SKM-1 treated with dmso at 0.1 percent for 144 hours (cell line): ENCODE measurements around the gene PSMC3.

Source experiments
- DNase-seq: peaks from one replicate; lab custom pipeline; 2025; ENCODE audit not compliant: unreplicated experiment; lab: John Stamatoyannopoulos, UW

PSMC3 gene

DNA sequence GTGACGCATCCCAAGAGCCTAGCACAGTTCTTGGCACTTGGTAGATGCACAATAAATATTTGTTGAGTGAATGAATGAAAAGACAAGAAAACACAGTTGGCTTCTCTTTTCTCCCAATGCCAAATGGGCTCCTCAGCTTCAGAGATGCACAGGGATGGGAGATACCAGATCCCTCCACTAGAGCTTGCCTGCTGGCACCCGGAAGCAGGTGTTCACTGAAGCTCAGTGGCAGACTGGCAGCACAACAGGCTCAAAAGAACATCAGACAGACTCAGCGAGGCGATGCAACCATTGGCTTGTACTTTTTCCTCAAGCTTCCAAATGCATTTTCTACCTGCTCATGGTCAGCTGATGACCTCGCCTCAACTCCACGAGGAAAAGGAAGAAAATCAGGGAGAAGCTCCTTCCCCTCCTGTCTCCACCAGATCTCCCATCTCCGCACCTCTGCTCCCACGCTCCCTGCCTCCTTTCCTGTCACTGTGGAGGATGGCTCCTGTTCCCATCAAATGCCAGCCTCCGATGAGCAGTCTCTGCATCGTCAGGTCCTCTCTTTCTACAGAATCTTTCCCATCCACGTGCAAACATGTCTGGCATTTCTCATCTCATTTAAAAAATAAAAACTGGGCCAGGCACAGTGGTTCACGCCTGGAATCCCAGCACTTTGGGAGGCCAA lies 16.9 kb upstream of the PSMC3 start:
- no peak for DNase-seq

DNA sequence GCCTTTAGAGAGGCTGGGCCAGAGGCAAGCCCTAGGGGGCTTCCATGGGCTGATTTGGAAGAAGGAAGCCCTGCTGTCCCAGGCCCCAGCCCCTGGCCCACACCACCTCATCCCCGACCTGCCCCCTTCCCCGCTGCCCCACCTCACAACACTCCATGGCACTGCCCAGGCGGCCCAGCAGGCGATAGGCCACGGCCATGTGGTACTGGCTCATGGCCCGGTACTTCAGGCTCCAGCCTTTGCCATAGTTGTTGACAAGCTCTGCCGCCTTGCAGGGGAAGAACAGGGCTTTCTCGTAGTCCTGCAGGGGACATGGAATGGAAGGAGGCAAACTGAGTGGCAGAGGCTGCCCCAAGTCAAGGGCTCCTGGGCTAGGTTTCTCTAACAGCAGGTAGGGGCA lies 16.3 kb upstream of the PSMC3 start:
- no peak for DNase-seq

DNA sequence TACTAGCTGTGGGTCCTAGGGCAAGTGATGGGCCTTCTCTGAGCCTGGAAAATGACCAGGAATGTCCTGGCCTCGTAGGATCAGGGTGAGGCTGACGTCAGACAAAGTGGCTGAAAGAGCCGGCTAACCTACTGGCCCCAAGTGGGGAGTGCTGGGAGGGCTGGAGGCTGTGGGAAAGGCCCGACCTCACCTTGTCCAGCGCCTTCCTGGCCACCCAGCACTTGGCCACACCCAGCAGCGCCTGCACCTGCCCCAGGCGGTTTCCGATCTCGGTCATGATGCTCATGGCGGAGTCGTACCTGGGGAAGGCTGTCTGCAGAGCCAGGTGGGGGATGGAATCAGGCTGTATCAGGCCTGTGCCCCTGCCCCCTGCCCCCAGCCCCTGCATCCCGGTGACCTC lies 15.2 kb upstream of the PSMC3 start:
- DNase-seq, result no peak

DNA sequence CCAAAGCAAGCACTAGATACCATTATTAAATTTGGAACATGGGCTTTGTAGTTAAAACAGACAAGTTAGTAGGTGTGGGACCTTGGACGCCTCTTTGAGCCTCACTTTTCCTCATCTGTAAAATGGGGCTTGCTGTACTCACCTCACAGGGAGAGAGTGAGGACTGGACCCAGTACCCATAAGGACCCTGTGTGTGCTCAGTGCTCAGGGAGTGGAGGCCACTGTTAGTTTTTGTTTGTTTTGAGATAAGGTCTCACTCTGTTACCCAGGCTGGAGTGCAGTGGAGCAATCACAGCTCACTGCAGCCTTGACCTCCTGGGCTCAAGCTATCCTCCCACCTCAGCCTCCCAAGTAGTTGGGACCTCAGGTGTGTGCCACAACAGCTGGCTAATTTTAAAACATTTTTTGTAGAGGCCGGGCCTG lies 13.8 kb upstream of the PSMC3 start:
- no peak for DNase-seq

DNA sequence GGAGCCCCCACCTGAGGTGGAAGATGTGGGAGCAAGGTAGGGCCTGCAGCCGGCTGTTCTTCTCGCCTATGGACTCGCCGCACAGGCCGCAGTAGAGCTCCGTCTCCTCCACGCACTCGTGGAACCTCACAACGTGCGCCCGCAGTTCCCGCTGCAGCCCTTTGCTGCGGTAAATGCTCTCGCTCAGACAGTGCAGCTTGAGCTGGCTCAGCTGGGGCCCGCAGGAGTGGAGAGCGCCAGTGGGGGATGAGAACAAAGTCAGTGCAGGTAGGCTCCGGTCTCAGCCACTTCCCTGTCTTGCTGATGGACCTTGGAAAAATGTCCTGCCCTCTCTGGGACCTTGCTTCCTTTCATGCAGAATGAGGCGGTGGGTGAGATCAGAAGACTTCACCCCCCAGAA lies 12.5 kb upstream of the PSMC3 start:
- DNase-seq, result no peak

DNA sequence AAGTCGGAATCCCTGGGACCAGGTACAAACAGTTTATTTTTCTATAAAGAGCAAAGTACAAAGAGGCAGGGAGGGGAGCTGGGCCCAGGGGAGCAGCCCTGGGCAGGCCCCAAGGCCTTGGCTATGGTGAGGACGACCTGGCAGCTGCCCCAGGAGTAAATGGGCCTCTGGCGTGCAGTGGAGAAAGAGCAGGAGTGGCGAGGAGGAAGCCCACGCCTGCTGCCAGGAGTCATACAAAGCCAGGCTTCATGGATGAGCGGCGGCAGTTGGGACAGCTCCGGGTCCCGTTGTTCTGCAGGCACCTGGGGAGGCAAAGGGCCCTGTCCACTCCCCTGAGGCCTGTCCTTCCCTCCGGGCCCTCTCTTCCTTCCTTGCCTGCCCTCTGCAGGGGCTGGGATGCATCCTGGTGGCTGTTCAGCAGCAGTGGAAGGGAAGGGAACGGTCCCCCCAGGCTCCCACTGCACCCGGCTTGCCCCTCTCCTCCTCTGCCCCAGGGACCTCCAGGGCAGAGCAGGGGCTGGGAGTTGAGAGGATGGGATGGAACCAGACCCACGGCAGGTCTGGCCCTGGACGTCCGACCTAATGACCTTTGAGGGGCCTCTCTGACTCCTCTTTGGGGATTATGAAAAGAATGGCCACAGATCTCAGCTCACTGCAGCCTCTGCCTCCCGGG lies 11.6 kb upstream of the PSMC3 start:
- no peak for DNase-seq

DNA sequence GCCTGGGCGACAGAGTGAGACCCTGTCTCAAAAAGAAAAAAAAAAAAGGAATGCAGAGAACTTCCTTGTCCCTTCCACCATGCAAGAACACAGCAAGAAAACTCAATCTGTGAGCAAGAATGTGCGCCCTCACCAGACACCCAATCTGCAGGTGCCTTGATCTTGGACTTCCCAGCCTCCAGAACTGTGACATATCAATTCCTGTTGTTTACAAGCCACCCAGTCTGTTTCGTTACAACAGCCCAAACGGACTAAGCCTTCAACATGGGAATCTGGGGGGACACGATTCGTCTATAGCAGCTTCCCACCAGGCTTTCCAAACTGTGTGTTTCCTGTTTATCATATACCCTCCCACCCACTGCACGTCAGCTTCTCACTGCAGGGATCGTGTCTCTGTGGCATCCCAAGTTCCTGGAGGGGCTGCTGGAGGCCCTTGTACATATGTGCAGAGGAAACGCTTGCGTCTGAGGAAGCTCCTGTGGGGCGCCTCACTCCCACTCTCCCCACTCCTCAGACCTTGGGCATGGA lies 11.0 kb upstream of the PSMC3 start:
- DNase-seq, result no peak

DNA sequence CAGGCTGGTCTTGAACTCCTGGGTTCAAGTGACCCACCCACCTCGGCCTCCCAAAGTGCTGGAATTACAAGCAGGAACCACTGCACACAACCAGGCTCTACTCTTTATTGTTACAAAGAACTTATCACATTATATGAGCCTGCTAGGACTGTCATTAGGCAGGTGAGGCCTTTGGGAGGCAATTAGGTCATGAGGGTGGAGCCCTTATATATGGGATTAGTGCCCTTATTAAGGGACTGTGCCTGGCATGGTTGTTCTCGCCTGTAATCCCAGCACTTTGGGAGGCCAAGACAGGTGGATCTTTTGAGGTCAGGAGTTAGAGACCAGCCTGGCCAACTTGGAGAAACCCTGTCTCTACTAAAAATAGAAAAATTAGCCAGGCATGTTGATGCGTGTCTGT lies 10.5 kb upstream of the PSMC3 start:
- DNase-seq, result no peak

DNA sequence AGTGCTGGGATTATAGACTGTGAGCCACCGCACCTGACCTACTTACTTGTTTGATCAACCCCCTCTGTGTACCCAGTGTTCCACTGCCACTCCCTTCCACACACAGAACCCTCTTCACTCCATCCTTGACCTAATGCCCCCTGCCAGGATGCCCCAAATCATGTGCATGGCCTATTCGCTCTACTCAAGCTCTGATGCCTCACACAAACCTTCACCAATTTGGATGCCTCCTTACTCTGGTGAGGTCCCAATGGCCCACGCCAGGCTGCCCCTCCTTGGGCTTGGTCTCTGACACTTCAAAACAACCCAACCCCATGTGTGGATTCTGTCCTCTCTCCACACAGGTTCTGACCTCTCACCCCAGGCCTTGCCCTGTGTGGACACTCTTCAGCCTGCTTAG lies 9.4 kb upstream of the PSMC3 start:
- no peak for DNase-seq

DNA sequence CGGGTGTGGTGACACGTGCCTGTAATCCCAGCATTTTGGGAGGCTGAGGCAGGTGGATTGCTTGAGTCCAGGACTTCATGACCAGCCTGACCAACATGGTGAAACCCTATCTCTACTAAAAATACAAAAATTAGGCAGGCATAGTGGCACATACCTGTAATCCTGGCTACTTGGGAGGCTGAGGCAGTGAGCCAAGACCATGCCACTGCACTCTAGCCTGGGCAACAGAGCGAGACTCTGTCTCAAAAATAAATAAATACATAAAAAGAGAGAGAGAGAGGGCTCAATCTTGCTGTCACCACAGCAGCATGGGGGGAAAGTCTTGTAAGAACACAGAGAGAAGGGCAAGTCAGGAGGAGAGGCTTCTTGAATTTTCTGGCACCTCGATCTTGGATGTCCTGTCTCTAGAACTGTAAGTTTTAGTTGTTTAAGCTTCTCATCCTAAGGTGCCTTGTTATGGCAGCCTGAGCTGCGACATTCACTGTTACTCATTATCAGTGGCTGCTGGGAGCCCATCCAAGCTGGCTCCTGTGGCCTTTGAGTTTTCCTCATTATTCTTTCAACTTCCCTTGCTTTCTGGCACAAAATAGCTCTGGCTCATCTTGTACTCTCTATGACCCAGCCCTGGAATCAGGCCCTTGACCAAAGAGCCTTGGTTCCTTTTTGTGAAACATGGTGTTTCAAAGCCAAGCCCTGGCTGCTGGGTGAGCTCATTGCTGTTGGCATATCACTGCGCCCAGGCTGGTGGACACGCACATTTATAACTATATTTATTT lies 8.0 kb upstream of the PSMC3 start:
- DNase-seq, result no peak

DNA sequence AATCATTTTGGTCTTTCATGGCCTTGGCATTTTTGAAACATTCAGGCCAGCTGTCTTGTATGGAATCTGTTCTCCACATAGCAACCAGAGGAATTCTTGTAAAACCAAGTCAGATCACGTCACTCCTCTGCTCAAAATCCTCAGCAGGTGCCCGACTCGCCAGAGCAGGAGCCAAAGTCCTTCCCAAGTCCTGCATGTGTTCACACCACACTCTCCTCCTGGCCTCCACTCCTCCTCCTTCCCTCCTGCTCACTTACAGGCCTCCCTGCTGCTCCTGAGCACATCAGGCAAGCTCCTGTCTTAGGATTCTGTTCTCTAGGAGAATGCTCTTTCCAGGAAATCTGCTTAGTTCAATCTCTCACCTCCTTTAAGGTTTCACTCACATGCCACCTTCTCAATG lies 6.9 kb upstream of the PSMC3 start:
- no peak for DNase-seq

DNA sequence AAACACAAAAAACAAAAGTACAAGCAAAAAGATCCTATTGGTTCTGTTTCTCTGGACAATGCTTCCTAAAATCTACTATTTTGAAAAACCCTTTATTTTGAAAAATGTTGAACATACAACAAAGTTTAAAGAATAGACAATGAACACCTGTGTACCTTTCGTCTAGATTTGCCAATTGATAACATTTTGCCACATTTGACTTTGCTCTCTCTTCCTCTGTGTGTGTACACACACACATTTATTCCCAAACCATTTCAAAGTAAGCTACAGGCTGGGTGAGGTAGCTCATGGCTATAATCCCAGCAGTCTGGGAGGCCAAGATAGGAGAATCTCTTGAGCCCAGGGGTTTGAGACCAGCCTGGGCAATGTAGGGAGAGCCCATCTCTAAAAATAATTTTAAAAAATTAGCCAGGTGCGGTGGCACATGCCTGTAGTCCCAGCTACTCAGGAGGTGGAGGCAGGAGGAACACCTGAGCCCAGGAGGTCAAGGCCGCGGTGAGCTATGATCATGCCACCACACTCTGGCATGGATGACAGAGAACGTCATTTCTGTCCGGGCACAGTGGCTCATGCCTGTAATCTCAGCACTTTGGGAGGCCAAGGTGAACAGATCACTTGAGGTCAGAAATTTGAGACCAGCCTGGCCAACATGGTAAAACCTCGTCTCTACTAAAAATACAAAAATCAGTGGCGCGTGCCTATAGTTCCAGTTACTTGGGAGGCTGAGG lies 5.3 kb upstream of the PSMC3 start:
- no peak for DNase-seq

DNA sequence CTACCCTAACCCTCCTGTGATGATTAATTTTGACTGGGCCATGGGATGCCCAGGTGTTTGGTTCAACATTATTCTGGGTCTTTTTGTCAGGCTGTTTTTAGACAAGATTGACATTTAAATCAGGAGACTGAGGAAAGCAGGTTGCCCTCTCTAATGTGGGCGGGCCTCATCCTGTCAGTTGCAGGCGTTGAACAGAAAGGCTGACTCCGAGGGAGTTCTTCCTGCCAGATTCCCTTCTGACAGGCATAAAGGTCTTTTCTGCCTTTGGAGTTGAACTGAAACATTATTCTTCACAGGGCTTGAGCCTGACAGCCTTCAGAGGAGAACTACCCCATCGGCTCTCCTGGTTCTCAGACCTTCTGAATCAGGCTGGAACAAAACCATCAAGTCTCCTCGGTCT lies 4.3 kb upstream of the PSMC3 start:
- DNase-seq, result no peak

DNA sequence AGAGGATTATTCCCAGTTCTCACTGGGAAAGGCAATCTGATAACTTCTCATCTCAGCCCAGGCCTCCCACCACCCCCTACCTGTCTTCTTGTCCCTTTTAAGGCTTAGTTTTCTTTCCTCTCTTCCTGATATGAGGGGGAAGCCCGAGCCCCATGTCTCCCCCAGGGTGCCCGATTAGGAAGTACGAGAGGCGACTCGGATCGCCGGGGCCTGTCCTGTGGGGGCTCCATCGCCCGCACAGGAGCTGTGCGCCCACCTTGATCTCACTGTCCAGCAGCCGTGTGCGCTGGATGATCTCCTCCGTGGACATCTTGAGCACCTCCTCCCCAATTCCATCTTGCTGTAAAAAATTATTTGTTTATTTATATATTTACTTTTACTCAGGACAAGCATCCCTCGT lies 628 bp downstream of the PSMC3 start:
- DNase-seq, result no peak

DNA sequence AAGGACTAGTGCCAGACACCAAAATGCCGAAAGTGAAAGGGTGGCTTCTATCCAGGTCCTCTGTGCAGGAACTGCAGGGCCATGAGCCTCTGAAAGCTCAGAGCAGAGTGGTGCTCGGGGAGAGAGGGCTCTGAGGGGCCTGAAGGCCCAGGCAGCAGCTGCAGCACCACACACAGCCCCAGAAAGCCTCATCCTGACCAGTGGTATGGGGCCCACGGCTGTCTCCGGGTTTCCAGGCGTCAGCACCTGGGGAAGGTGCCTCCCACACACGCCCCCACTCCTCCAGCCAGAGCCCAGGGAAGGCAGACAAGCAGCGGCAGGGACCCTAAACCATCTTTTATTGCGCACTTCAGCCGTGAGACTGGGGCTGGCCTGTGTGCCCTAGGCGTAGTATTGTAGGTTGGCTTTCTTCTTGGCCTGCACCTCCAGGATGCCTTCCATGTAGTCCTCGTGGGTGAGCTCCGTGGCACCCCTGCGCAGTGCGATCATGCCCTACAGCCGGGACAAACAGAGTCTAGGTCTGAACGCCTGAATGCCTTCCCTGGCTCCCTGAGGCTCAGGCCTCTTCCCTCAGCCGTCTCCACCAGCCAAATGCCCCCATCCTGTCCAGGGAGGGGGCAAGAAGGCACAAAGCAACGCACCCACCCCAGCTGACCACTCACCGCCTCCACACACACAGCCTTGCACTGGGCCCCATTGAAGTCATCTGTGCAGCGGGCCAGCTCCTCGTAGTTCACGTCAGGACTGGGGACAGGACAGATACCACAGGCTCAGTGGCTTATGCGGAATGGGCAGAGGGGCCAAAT lies 7.6 kb downstream of the PSMC3 start:
- DNase-seq, result no peak

DNA sequence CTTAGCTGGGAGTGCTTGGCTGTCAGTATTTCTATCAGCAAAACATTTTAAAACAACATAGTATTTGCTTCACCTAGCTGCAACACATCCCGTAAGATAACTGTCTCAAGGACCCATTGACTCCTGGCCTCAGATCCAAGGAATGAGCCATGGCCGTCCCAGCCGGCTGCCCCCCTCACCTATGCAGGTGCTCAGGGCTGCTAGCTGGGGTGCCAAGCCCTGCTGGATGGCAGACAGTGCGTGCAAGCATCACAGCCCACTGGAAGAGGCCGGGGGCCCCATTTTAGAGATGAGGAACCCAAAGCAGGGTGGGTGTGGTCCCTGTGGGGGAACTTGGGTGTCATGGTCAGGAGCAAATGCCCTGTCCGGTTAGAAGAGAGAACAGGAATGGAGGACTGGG lies 8.5 kb downstream of the PSMC3 start:
- no peak for DNase-seq

DNA sequence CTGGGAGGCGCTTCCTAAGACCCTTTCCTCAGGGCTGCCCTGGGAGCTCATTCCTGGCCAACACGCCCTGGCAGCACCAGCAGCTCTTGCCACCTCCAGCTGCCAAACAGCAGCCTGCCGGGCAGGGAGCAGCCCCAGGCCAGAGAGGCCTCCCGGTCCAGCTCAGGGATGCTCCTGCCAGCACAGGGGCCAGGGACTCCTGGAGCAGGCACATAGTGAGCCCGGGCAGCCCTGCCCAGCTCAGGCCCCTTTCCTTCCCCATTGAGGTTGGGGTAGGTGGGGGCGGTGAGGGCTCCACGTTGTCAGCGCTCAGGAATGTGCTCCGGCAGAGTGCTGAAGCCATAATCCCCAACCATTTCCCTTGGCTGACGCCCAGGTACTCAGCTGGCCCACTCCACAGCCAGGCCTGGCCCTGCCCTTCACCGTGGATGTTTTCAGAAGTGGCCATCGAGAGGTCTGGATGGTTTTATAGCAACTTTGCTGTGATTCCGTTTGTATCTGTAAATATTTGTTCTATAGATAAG lies 10.2 kb downstream of the PSMC3 start:
- no peak for DNase-seq

DNA sequence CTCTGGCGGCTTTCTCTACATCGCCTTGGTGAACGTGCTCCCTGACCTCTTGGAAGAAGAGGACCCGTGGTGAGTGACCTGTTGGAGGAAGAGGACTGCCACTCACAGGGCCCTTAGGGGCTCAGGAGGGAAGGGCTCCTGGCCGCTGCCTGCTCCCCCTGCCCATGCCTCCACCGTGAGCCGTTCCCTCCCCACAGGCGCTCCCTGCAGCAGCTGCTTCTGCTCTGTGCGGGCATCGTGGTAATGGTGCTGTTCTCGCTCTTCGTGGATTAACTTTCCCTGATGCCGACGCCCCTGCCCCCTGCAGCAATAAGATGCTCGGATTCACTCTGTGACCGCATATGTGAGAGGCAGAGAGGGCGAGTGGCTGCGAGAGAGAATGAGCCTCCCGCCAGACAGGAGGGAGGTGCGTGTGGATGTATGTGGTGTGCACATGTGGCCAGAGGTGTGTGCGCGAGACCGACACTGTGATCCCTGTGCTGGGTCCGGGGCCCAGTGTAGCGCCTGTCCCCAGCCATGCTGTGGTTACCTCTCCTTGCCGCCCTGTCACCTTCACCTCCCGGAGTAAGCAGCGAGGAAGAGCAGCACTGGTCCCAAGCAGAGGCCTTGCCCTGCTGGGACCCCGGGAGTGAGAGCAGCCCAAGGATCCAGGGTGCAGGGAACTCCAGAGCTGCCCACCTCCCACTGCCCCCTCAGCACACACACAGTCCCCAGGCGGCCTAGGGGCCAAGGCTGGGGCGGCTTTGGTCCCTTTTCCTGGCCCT lies 11.0 kb downstream of the PSMC3 start:
- DNase-seq, result no peak

DNA sequence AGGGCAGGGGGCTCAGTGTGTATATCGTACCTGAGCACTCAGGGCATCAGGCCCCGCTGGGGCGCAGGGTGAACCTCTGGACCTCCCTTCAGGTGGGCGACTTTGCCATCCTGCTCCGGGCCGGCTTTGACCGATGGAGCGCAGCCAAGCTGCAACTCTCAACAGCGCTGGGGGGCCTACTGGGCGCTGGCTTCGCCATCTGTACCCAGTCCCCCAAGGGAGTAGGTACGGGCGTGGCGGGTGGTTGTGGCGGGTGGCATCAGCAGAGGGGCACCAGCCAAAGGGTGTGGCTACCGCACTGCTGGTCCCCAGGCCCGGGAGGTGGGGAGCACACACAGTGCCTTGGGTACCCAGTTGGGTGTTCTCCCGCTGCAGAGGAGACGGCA lies 11.6 kb downstream of the PSMC3 start:
- DNase-seq, result no peak
